Left cardiac atrium (tissue), 4 donors: ENCODE measurements around the gene CXCL11. TPM values are rescaled to one million over a fixed set of nuclear protein-coding genes. Genes with fewer than 3 reads are reported as not detected.
A peak's percentile ranks its signal among the peaks of the same experiment; 100 is the strongest.
"Not testable (repeated sequence)": the region's sequence is repeated elsewhere in the genome, so short reads cannot be mapped to it uniquely, and the experiment has no call there.

Source experiments
- ATAC-seq, 2 donors: fragments of 200-7000 bp; cut with Tn5 transposase; one replicate each; pipeline ENCODE4 v1.9.1; 2020; ENCODE audit warnings: mild to moderate bottlenecking in 2 of 2, moderate library complexity in 2 of 2
- DNase-seq: peaks from one replicate; pipeline ENCODE4 v3.0.0-alpha.2; 2020
- intact Hi-C, 2 donors: fragments of 100-400 bp; cut with DNase I; formaldehyde crosslinking; loops; one replicate each; pipeline versions ENCODE4 v1.14.1 to v1.15.1; 2022 to 2023
- long read RNA-seq: library from polyadenylated mRNA; unstranded; transcript quantifications from one replicate; pipeline ENCODE4 v2.0.0, GENCODE V29; 2021
- total RNA-seq, 2 donors: library from RNA; stranded (reverse); fragmentation: NEBNext Ultra II Directional; extraction: Animal tissue kit (Norgen Biotek cat#: 25700); gene quantifications; one replicate each; pipeline ENCODE4 v1.2.1, GENCODE V29; 2021
- donor health status: DM: no; HTN: yes; CAD: no.
- donor health status: DM: no; HTN: yes; CAD: no; lungs with severe emphysema.
- donor health status: DM: yes; HTN: yes; CAD: no.
- donor health status: Dilated cardiomyopathy.

Gene CXCL11
- under 1 TPM in 1 of 2 donors, not detected in 1; 0.16 TPM for total RNA-seq
- long read RNA-seq, result 0 reads

DNA sequence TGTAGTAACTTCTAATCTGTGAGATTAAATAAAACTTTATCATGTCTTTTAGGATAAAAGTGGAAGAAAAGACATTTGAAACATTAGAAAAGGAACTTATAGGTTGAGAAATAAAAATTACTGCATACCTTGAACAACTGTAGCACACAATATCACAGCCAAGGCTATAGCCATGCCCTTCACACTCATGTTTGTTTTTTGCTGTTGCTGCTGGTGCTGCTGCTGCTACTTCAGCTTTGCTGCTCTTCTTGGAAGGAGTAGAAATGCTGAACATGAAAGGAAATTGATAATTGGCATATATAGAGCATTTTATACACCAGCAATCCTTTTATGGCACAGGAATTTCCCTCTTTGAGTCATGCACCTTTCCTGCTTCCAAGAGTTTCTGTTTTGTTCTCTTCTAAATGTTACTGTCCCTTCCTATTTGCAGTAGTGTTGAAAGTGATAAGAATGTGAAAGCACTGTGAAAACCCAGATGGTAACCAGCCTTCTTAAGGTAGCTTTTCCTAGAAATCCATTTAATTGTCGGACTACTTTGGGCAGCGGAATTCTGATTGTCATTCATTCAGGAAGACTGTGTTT, at the start of gene CXCL11:
TSS of gene CXCL11 (minus strand) at position 272 of the 582 bp plus-strand sequence. CDS start at position 189, 83 bp downstream.
- DNase-seq (no peak), ATAC-seq (no peak)
- intact Hi-C loops, result no loop called here

- ATAC-seq, result no peak
- intact Hi-C loops, result no loop called here
- DNase-seq, result no peak
These were observed 48.7 kb upstream of the CXCL11 start for GRCh38 chr4:76084542-76084941.

GRCh38 chr4:76083386-76083988, 47.6 kb upstream of the CXCL11 start:
- intact Hi-C loops, result no loop called here
- DNase-seq, result no peak
- no peak for ATAC-seq

GRCh38 chr4:76078033-76078613, 42.3 kb upstream of the CXCL11 start:
- intact Hi-C loops, result no loop called here
- DNase-seq, result no peak
- ATAC-seq, result no peak

DNA sequence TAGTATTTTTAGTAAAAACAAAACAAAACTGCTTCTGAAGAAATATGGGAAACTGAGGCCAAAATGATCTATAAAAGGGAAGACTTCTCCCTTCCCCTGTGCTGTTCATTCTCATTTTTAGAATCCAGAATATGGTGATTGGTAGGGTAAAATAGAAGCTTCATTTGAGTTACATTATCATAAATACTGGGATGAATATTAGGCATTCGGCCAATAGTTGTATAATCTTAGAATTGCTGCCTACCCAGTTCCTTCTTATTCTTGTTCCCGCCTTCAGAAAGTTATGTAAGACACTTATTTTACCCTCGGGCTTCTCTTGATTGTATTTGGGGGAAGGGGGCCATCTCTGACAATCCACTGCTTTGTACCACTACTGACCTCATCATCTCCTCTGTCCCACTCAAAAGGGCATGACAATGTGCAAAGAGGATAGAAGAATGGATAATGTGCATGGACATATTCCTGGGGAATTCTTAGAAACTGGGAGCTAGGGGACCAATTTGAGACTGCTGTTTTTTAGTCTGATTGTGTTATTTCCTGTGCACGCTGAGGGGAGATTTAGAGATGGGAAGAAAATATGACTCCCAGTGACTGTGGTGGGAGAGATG, 39.2 kb upstream of the CXCL11 start:
- intact Hi-C loops, result no loop called here
- ATAC-seq, result no peak

GRCh38 chr4:76074468-76074867, 38.6 kb upstream of the CXCL11 start, which contains the start of gene ART3:
TSS of gene ART3 (plus strand) at chr4:76074709. CDS start at chr4:76075890, 1,181 bp downstream.
- DNase-seq (no peak), ATAC-seq (peak; percentile 91 to 96)
- intact Hi-C loops, result no loop called here

More for the DNA sequence above, 39.2 kb upstream of the CXCL11 start:
- DNase-seq, result no peak

DNA sequence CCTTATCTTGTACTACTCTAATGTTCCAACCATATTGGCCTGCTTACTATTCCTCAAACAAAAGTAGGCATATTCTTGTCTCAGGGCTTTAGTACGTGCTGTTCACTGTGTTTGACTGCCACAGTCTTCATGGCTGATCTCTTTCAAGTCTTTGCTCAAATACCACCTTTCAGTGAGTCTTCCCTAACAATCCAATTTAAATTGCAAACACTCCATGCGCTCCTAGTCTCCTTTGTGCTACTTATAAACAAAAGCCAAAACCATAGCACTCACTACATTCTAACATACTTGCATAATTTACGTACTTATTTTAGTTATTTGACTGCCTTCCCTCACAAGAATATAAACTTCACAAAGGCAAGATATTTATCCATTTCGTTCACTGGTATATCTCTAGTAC, 36.9 kb upstream of the CXCL11 start:
- ATAC-seq (no peak), DNase-seq (no peak)
- intact Hi-C loops, result no loop called here

- intact Hi-C loops, result loop anchor here (2.0 kb wide), 2 partner anchors 71 to 73 kb away; no protein-coding TSS in a partner anchor
- DNase-seq (peak; percentile 75), ATAC-seq (peak; percentile 70 to 85)
These were observed 31.9 kb upstream of the CXCL11 start for GRCh38 chr4:76067652-76068286.

GRCh38 chr4:76066546-76066945, 30.7 kb upstream of the CXCL11 start:
- DNase-seq (no peak), ATAC-seq (no peak)
- intact Hi-C loops, result loop anchor here (2.0 kb wide), 2 partner anchors 70 to 72 kb away; no protein-coding TSS in a partner anchor

DNA sequence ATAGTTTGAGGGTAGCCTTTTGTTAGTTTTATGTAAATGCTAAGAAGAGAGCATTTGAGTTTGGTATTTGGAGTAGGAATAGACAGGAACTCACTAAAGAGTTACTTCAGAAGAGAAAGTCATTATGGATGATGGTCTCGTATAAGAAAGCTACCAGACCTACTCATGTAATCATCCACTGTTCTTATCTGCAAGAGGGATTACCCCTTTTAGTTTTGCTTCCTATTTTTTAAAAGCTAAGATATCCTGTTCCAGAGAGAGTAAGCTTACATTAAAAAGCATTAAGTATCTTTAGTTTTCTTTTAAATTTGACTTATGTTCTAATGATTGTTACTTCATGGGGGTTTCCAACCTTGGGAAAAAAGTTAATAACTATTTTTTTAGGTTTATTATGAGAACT, 26.1 kb upstream of the CXCL11 start:
- no peak for ATAC-seq
- DNase-seq, result no peak
- intact Hi-C loops, result no loop called here

GRCh38 chr4:76061421-76061820, 25.6 kb upstream of the CXCL11 start:
- DNase-seq (no peak), ATAC-seq (no peak)
- intact Hi-C loops, result no loop called here

DNA sequence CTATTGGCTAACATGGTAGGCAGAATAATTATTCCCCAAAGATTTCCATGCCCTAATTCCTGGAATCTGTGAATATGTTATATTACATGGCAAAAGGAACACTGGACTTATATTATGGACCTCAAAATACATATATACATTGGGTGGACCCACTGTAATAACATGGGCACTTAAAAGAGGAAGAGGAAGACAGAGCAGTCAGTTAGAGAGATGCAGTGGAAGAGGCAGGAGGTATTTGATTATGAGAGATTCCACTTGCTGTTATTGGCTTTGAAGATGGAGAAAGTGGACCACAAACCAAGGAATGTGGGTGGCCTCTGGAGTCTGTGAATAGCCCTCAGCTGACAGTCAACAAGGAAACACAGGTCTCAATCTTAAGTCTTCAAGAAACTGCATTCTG, 24.6 kb upstream of the CXCL11 start:
- ATAC-seq, result no peak
- intact Hi-C loops, result no loop called here
- DNase-seq, result no peak

DNA sequence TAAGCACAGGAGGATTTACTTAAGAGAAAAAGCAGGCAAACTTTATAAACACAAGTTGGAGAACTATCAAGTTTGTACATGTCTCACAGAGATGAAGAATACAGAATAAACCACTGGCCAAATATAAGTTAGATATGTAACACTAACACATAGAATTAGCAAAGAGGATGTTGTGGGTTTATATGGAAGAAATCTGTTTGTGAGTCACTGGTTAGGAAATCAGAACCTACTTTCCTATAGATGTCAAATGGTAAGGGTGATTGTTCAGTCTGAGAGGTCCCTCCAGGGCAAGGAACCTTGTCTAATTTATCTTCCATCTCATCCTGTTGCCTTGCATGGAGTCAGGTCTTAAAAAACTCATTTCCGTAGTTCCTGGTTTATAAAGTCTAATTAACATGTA, 23.9 kb upstream of the CXCL11 start:
- intact Hi-C loops, result no loop called here
- DNase-seq (no peak), ATAC-seq (no peak)

GRCh38 chr4:76058888-76059426, 23.1 kb upstream of the CXCL11 start:
- DNase-seq (no peak), ATAC-seq (no peak)
- intact Hi-C loops, result no loop called here

DNA sequence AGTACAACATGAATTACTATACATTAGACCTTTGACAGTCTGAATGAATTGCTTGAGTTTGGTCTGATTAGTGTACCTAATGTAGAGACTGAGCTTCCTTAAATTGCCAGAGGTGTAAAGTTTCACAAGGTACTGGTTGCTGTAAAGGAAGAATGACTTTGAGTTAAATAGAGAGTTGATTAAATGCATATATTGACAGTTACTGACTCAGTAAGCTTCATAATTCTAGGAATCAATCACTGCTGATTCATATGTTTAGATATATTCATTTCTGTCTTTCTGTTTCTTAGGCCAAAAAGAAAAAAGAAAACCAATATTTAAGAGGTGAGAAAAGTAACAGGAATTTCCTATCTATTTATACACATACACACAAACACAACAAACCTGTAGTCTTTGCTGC, 22.4 kb upstream of the CXCL11 start:
- intact Hi-C loops, result no loop called here
- ATAC-seq, result no peak
- no peak for DNase-seq

GRCh38 chr4:76055421-76055820, 19.6 kb upstream of the CXCL11 start:
- intact Hi-C loops, result no loop called here
- DNase-seq, result no peak
- no peak for ATAC-seq

DNA sequence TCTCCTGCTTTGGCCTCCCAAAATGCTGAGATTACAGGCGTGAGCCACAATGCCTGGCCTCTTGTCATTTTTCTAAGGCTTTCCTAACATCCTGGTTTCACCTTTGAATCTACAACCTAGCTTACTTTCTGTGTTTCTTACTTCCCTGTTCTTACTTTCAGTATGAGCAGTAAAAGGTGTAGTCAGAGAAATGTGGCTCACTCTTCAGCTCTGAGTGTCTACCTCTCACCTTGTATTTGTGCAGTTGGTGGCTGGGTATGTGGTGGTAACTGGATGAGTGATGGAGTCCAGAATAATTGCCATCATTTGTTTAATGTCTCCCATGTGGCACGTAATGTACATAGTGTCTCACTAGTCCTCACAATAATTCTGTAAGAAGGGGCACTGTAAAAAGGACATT, 19.1 kb upstream of the CXCL11 start:
- DNase-seq (no peak), ATAC-seq (no peak)
- intact Hi-C loops, result no loop called here

- ATAC-seq (no peak), DNase-seq (no peak)
- intact Hi-C loops, result no loop called here
These were observed 17.9 kb upstream of the CXCL11 start for GRCh38 chr4:76053730-76054129.

GRCh38 chr4:76050560-76051050, 14.7 kb upstream of the CXCL11 start:
- ATAC-seq, intact Hi-C loops, DNase-seq: not testable (repeated sequence)
